Panc1 (cell line): ENCODE results near the gene PRPF4.

Experiments used
- CTCF ChIP-seq: fragments of 450-650 bp; IDR thresholded peaks from 2 replicates; pipeline ENCODE4 v1.5.1; 2017; ENCODE audit warnings: mild to moderate bottlenecking
- POLR2AphosphoS5 ChIP-seq: IDR thresholded peaks from 2 replicates; pipeline ENCODE4 v1.6.1; 2012; ENCODE audit warnings: mild to moderate bottlenecking, low read depth, low read length, moderate library complexity
- TCF7L2 ChIP-seq: IDR thresholded peaks from 2 replicates; pipeline ENCODE4 v1.6.1; 2011; ENCODE audit warnings: mild to moderate bottlenecking, low read depth, low read length, inconsistent platforms

- TF ChIP-seq CTCF (no peak), TCF7L2 (no peak), POLR2AphosphoS5 (no peak)
Observed at GRCh38 chr9:113337714-113338113, 62.3 kb downstream of the PRPF4 start.
